H1 (cell line): ENCODE results near the gene CYP2C9. TPM values are rescaled to one million over a fixed set of nuclear protein-coding genes. Genes with fewer than 3 reads are reported as not detected.

Source experiments
- CTCF ChIA-PET: fragments of 300-600 bp; sonication (Branson Sonifier 250); formaldehyde crosslinking; loops from one replicate; lab custom pipeline; 2021; ENCODE audit not compliant: partially characterized antibody; lab: Charles Lee
- POLR2A ChIA-PET: fragments of 300-600 bp; sonication (Branson Sonifier 250); formaldehyde crosslinking; loops from one replicate; lab custom pipeline; 2021; ENCODE audit warnings: inconsistent platforms; ENCODE audit not compliant: partially characterized antibody; lab: Charles Lee
- DNase-seq, 2 experiments: peaks; one replicate each; pipeline versions ENCODE4 v3.0.0 to v3.0.0-alpha.2; 2010 to 2022; ENCODE audit warnings: low spot score in 2 of 2, low read depth in 1 of 2, mixed read lengths in 1 of 2
- FAIRE-seq: peaks from 2 replicates; lab custom pipeline; 2011; peaks lifted over from hg19 to GRCh38; lab: Jason Lieb, UNC
- H2AFZ ChIP-seq: 2 replicates; pipeline ENCODE4 v1.8.1; 2012; ENCODE audit warnings: low read length, inconsistent platforms
- H2AK5ac ChIP-seq: 2 replicates; pipeline ENCODE4 v1.6.1; 2013; ENCODE audit warnings: low read depth, low read length
- H2BK120ac ChIP-seq: replicated peaks from 2 replicates; pipeline ENCODE3; 2013; ENCODE audit warnings: low read depth, low read length, inconsistent platforms
- H2BK12ac ChIP-seq: 2 replicates; pipeline ENCODE4 v1.6.1; 2013; ENCODE audit warnings: low read depth, low read length
- H2BK15ac ChIP-seq: 2 replicates; pipeline ENCODE4 v1.6.1; 2013; ENCODE audit warnings: low read length
- H2BK20ac ChIP-seq: 2 replicates; pipeline ENCODE4 v1.6.1; 2013; ENCODE audit warnings: low read length
- H2BK5ac ChIP-seq: 2 replicates; pipeline ENCODE4 v1.6.1; 2013; ENCODE audit warnings: low read depth, low read length
- H3K14ac ChIP-seq: 2 replicates; pipeline ENCODE4 v1.6.1; 2013; ENCODE audit warnings: inconsistent platforms; ENCODE audit not compliant: insufficient read length
- H3K18ac ChIP-seq: 2 replicates; pipeline ENCODE4 v1.6.1; 2013; ENCODE audit warnings: low read length; ENCODE audit errors: extremely low read depth
- H3K23ac ChIP-seq: 2 replicates; pipeline ENCODE4 v1.6.1; 2013; ENCODE audit warnings: inconsistent platforms; ENCODE audit not compliant: insufficient read length
- H3K23me2 ChIP-seq: 2 replicates; pipeline ENCODE4 v1.6.1; 2013; ENCODE audit warnings: low read depth, low read length
- H3K27ac ChIP-seq: 2 replicates; pipeline ENCODE4 v1.6.1; 2011; ENCODE audit warnings: low read depth, low read length, inconsistent platforms
- H3K27me3 ChIP-seq, 4 experiments: replicated peaks in 1 of 4; 1 replicate in 1 of 4; 2 replicates in 3 of 4; pipeline versions ENCODE4 v1.6.1 to v1.8.1; 2011 to 2013; ENCODE audit warnings: low read length in 3 of 4, mild to moderate bottlenecking in 3 of 4, inconsistent platforms in 2 of 4, mixed read lengths in 2 of 4, moderate library complexity in 1 of 4; ENCODE audit not compliant: control insufficient read depth in 3 of 4, insufficient read depth in 3 of 4; ENCODE audit errors: extremely low read depth in 1 of 4
- H3K36me3 ChIP-seq, 4 experiments: 2 replicates each; pipeline versions ENCODE4 v1.6.1 to v1.8.1; 2011 to 2013; ENCODE audit warnings: mild to moderate bottlenecking in 4 of 4, low read length in 3 of 4, moderate library complexity in 2 of 4, control low read depth in 1 of 4, inconsistent platforms in 1 of 4; ENCODE audit not compliant: insufficient read depth in 4 of 4, control insufficient read depth in 2 of 4
- H3K4ac ChIP-seq: replicated peaks from 2 replicates; pipeline ENCODE3; 2013; ENCODE audit warnings: low read length, low read depth, mixed read lengths, inconsistent platforms; ENCODE audit not compliant: insufficient read length
- H3K4me1 ChIP-seq, 4 experiments: replicated peaks in 1 of 4; 1 replicate in 1 of 4; 2 replicates in 3 of 4; pipeline versions ENCODE4 v1.6.1 to v1.8.1; 2011 to 2013; ENCODE audit warnings: low read length in 3 of 4, inconsistent platforms in 2 of 4, mixed read lengths in 1 of 4; ENCODE audit not compliant: insufficient read depth in 4 of 4, control insufficient read depth in 3 of 4
- H3K4me2 ChIP-seq, 2 experiments: 2 replicates each; pipeline versions ENCODE4 v1.6.1 to v1.8.1; 2011 to 2013; ENCODE audit warnings: low read depth in 2 of 2, low read length in 2 of 2, control low read depth in 1 of 2, inconsistent platforms in 1 of 2, mild to moderate bottlenecking in 1 of 2; ENCODE audit not compliant: insufficient read depth in 1 of 2
- H3K4me3 ChIP-seq, 4 experiments: fragments of 200-600, 300-600 bp in 1 of 4; sonication (generic), shearing (Covaris generic), sonication (Bioruptor Twin) in 1 of 4; 2 replicates each; pipeline versions ENCODE4 v1.5.1 to v1.8.1; 2011 to 2016; ENCODE audit warnings: low read length in 4 of 4, low read depth in 3 of 4, control low read depth in 2 of 4, inconsistent platforms in 2 of 4, mild to moderate bottlenecking in 2 of 4, mixed read lengths in 1 of 4, moderate library complexity in 1 of 4; ENCODE audit not compliant: insufficient read depth in 2 of 4; ENCODE audit errors: extremely low read depth in 1 of 4
- H3K56ac ChIP-seq: replicated peaks from 2 replicates; pipeline ENCODE3; 2013; ENCODE audit warnings: low read depth, mild to moderate bottlenecking, mixed read lengths, low read length, inconsistent platforms; ENCODE audit not compliant: insufficient read length
- H3K79me1 ChIP-seq: 2 replicates; pipeline ENCODE4 v1.6.1; 2013; ENCODE audit warnings: low read depth, low read length, control low read depth
- H3K79me2 ChIP-seq, 2 experiments: 2 replicates each; pipeline versions ENCODE4 v1.6.1 to v1.8.1; 2012 to 2013; ENCODE audit warnings: low read length in 2 of 2, mild to moderate bottlenecking in 2 of 2, inconsistent platforms in 1 of 2; ENCODE audit not compliant: insufficient read depth in 2 of 2, control insufficient read depth in 1 of 2
- H3K9ac ChIP-seq, 4 experiments: replicated peaks in 1 of 4; 1 replicate in 1 of 4; 2 replicates in 3 of 4; pipeline versions ENCODE4 v1.6.1 to v1.8.1; 2011 to 2013; ENCODE audit warnings: low read depth in 3 of 4, low read length in 3 of 4, control low read depth in 2 of 4, mild to moderate bottlenecking in 2 of 4, moderate library complexity in 2 of 4, inconsistent platforms in 1 of 4; ENCODE audit errors: extremely low read depth in 1 of 4
- H3K9me3 ChIP-seq, 2 experiments: 2 replicates each; pipeline versions ENCODE4 v1.6.1 to v1.8.1; 2012 to 2013; ENCODE audit warnings: mild to moderate bottlenecking in 2 of 2, moderate library complexity in 2 of 2, control low read depth in 1 of 2, inconsistent platforms in 1 of 2, low read depth in 1 of 2, low read length in 1 of 2, mixed read lengths in 1 of 2; ENCODE audit not compliant: insufficient read depth in 2 of 2
- H4K20me1 ChIP-seq, 2 experiments: replicated peaks in 1 of 2; 2 replicates each; pipeline versions ENCODE3 to v1.8.1; 2011 to 2013; ENCODE audit warnings: inconsistent platforms in 2 of 2, low read length in 2 of 2, mild to moderate bottlenecking in 1 of 2; ENCODE audit not compliant: insufficient read depth in 2 of 2, control insufficient read depth in 1 of 2
- H4K5ac ChIP-seq: 2 replicates; pipeline ENCODE4 v1.6.1; 2013; ENCODE audit warnings: low read length, low read depth, mixed read lengths, inconsistent platforms; ENCODE audit not compliant: insufficient read length
- H4K8ac ChIP-seq: 2 replicates; pipeline ENCODE4 v1.8.0; 2013; ENCODE audit warnings: mild to moderate bottlenecking, moderate library complexity, low read length, inconsistent platforms; ENCODE audit not compliant: insufficient read depth; ENCODE audit errors: extremely low read depth
- H4K91ac ChIP-seq: replicated peaks from 2 replicates; pipeline ENCODE3; 2013; ENCODE audit warnings: low read length, mixed read lengths, inconsistent platforms; ENCODE audit not compliant: insufficient read length
- CBX5 ChIP-seq: fragments of 300-800, 300-1000 bp; sonication (generic); IDR thresholded peaks from 2 replicates; pipeline ENCODE4 v1.7.1; 2016; ENCODE audit warnings: antibody characterized with exemption, low read length, low read depth
- CBX8 ChIP-seq: fragments of 300-800, 300-1000 bp; sonication (generic); IDR thresholded peaks from 2 replicates; pipeline ENCODE4 v1.7.1; 2016; ENCODE audit warnings: low read depth, low read length, borderline replicate concordance
- GABPA ChIP-seq: IDR thresholded peaks from 2 replicates; pipeline ENCODE4 v1.6.1; 2011; ENCODE audit warnings: mild to moderate bottlenecking, low read length, moderate library complexity, borderline replicate concordance; ENCODE audit not compliant: insufficient read depth
- JUN ChIP-seq: IDR thresholded peaks from 2 replicates; pipeline ENCODE4 v1.6.1; 2011; ENCODE audit warnings: low read depth, mild to moderate bottlenecking, improper control_type of control experiment, low read length
- JUND ChIP-seq: IDR thresholded peaks from 2 replicates; pipeline ENCODE4 v1.6.1; 2011; ENCODE audit warnings: mild to moderate bottlenecking, improper control_type of control experiment, low read length
- KDM1A ChIP-seq: fragments of 200-600, 300-600 bp; sonication (generic); IDR thresholded peaks from 2 replicates; pipeline ENCODE4 v1.7.1; 2016; ENCODE audit warnings: mild to moderate bottlenecking, low read length, borderline replicate concordance
- NANOG ChIP-seq: IDR thresholded peaks from 2 replicates; pipeline ENCODE4 v1.6.1; 2011; ENCODE audit warnings: low read length, low read depth, mild to moderate bottlenecking, inconsistent platforms; ENCODE audit not compliant: insufficient read depth, poor library complexity, severe bottlenecking
- RNF2 ChIP-seq: fragments of 200-900, 300-1000 bp; sonication (generic); IDR thresholded peaks from 2 replicates; pipeline ENCODE4 v1.7.1; 2016; ENCODE audit warnings: borderline replicate concordance, low read depth, mild to moderate bottlenecking, antibody characterized with exemption, low read length; ENCODE audit not compliant: poor library complexity, severe bottlenecking; ENCODE audit errors: missing control alignments
- SRF ChIP-seq: IDR thresholded peaks from 2 replicates; pipeline ENCODE4 v1.6.1; 2011; ENCODE audit warnings: mild to moderate bottlenecking, low read depth, low read length, moderate library complexity
- TCF12 ChIP-seq: IDR thresholded peaks from 2 replicates; pipeline ENCODE4 v1.6.1; 2011; ENCODE audit warnings: low read depth, mild to moderate bottlenecking, low read length
- TEAD4 ChIP-seq: IDR thresholded peaks from 2 replicates; pipeline ENCODE4 v1.6.1; 2012; ENCODE audit warnings: low read depth, low read length, inconsistent platforms, mixed read lengths
- USF2 ChIP-seq: IDR thresholded peaks from 2 replicates; pipeline ENCODE4 v1.6.1; 2011; ENCODE audit warnings: low read length, improper control_type of control experiment
- YY1 ChIP-seq: IDR thresholded peaks from 2 replicates; pipeline ENCODE4 v1.6.1; 2011; ENCODE audit warnings: low read depth, mild to moderate bottlenecking, low read length
- WGBS, 2 experiments: shearing (Covaris generic) in 1 of 2; methylation state at CpG; one replicate each; pipeline versions ENCODE4 v1.1.6 to v1.1.7; 2013 to 2015; ENCODE audit warnings: low lambda C conversion rate in 2 of 2, mixed read lengths in 2 of 2, inconsistent platforms in 1 of 2, low coverage in 1 of 2, missing lambda C conversion rate in 1 of 2; ENCODE audit not compliant: insufficient replicate concordance in 2 of 2, insufficient coverage in 1 of 2, insufficient read length in 1 of 2; ENCODE audit errors: extremely low coverage in 1 of 2, missing lambda C conversion rate in 1 of 2; 5-methylcytosine and 5-hydroxymethylcytosine counted together
- polyA plus RNA-seq, 7 experiments: library from polyadenylated mRNA; depleted of rRNA in 3 of 7; stranded (reverse) in 5 of 7; unstranded in 2 of 7; fragments of >200 nt in 5 of 7; fragments of 200-250 nt in 2 of 7; gene quantifications; 1 replicate in 5 of 7; 2 replicates in 1 of 7; 4 replicates in 1 of 7; pipeline versions ENCODE4 v1.2.1 to v1.2.3, GENCODE V29; 2011 to 2013; ENCODE audit warnings: missing spikeins in 2 of 7, mixed read lengths in 2 of 7
- total RNA-seq: library from RNA; stranded (reverse); fragmentation: NEBNext Ultra II Directional; extraction: Animal tissue kit (Norgen Biotek cat#: 25700); gene quantifications from 2 replicates; pipeline ENCODE4 v1.2.1, GENCODE V29; 2021

The CYP2C9 gene
- total and polyA plus RNA-seq, 2 of the 8 experiments (the other 6 are each of a cell fraction or from before 2014, with no cell fraction given), result 0.03 TPM; not detected in 1

DNA sequence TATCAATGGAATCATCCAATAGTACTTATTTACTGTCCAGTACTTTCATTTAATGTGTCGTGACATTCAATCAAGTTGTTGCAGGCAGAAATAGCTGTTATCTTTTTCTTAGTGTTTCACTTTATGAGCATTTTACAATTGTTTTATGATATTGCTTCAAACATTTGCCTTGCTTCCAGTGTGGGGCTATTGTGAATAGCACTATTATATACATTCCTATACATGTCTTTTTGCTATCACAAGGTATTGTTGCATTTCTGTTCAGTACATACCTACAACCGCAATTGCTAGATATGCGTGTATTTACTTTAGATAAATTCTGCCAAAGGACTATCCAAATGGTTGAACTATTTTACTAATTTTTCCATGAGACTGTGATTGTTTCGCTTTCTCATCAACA is 95.9 kb downstream of the CYP2C9 start:
- no peak overlapping the region for H4K5ac ChIP-seq
- no peak for DNase-seq
- H3K4me1 ChIP-seq, result no peaks in the 10 kb centered on the region
- FAIRE-seq, result no peak
- CTCF ChIA-PET, result interaction anchor here (0.7 to 1.3 kb wide), 3 partner anchors 14 to 37 kb away, joined by 3 to 4 read pairs (median 3); no protein-coding TSS in a partner anchor
- H2BK12ac ChIP-seq, result no peak overlapping the region
- WGBS, 2 experiments, result 94% methylated on average over 4 of the region's 4 CpGs; no CpG with 5 or more reads in 1 of the 2 experiments
- no peak overlapping the region for H2BK15ac ChIP-seq
- no peak overlapping the region for H3K56ac ChIP-seq
- no peak overlapping the region for H3K9ac ChIP-seq
- no peaks in the 10 kb centered on the region for H3K9me3 ChIP-seq
- no peak overlapping the region for H2BK20ac ChIP-seq
- no peaks in the 10 kb centered on the region for H3K79me1 ChIP-seq
- H3K4ac ChIP-seq, result no peak overlapping the region
- POLR2A ChIA-PET, result no interaction called here
- no peak overlapping the region for H3K4me3 ChIP-seq
- H4K20me1 ChIP-seq, result no peaks in the 10 kb centered on the region
- no peak overlapping the region for H3K18ac ChIP-seq
- H2AFZ ChIP-seq, result no peak overlapping the region
- no peak overlapping the region for H4K8ac ChIP-seq
- no peak overlapping the region for H3K14ac ChIP-seq
- H3K79me2 ChIP-seq, result no peaks in the 10 kb centered on the region
- no peak overlapping the region for H3K23ac ChIP-seq
- H2AK5ac ChIP-seq, result no peak overlapping the region
- H4K91ac ChIP-seq, result no peak overlapping the region
- H2BK120ac ChIP-seq, result no peak overlapping the region
- no peaks in the 10 kb centered on the region for H3K23me2 ChIP-seq
- H3K27ac ChIP-seq, result no peak overlapping the region
- no peak overlapping the region for H3K4me2 ChIP-seq
- no peaks in the 10 kb centered on the region for H3K36me3 ChIP-seq
- H3K27me3 ChIP-seq, result peaks cover 0 to 2% (median 0%) of the 10 kb centered on the region in 4 experiments; a peak in 1 of 7 replicates
- H2BK5ac ChIP-seq, result no peak overlapping the region
- TF ChIP-seq NANOG, result no peak
- TF ChIP-seq TEAD4, result no peak
- no peak for TF ChIP-seq USF2
- TF ChIP-seq CBX8, result no peak
- no peak for TF ChIP-seq GABPA
- TF ChIP-seq TCF12, result no peak
- TF ChIP-seq JUND, result no peak
- TF ChIP-seq YY1, result no peak
- TF ChIP-seq CBX5, result no peak
- no peak for TF ChIP-seq JUN
- no peak for TF ChIP-seq RNF2
- TF ChIP-seq KDM1A, result no peak
- TF ChIP-seq SRF, result no peak
